Measurements from ENCODE around the gene RAP2B. TPM values are rescaled to one million over a fixed set of nuclear protein-coding genes. Genes with fewer than 3 reads are reported as not detected.

The RAP2B gene
- polyA plus RNA-seq, 1 donor from 2014 or later, result 3.9 TPM

GRCh38 chr3:153166206-153166605, 4.2 kb downstream of the RAP2B start:
- H2AFZ ChIP-seq (ENCODE audit: low read depth, low read length), result no peak overlapping the region
- no peaks in the 10 kb centered on the region for H3K27me3 ChIP-seq (ENCODE audit: insufficient read depth, low read depth, low read length)
- H4K20me1 ChIP-seq (ENCODE audit: insufficient read depth), result no peaks in the 10 kb centered on the region
- no peaks in the 10 kb centered on the region for H3F3A ChIP-seq (ENCODE audit: insufficient read depth, low read length, poor library complexity, severe bottlenecking)
- peaks cover 29% of the 10 kb centered on the region for H3K79me2 ChIP-seq (replicated peaks; ENCODE audit: insufficient read depth, low read length)
- H3K9me3 ChIP-seq (ENCODE audit: low read length), result no peaks in the 10 kb centered on the region
- H3K4me2 ChIP-seq (ENCODE audit: low read length), result no peak overlapping the region
- no peak overlapping the region for H3K27ac ChIP-seq (ENCODE audit: low read length)
- no peaks in the 10 kb centered on the region for H3K36me3 ChIP-seq (ENCODE audit: insufficient read depth, low read length)
- H3K4me3 ChIP-seq (ENCODE audit: low read length), result peak overlapping the region; percentile 91
- H3K9me2 ChIP-seq (ENCODE audit: insufficient read depth, low read length), result no peaks in the 10 kb centered on the region
- no peak for TF ChIP-seq REST (IDR thresholded peaks at IDR 0.05; ENCODE audit: borderline replicate concordance)
- H3K9ac ChIP-seq (ENCODE audit: low read length), result no peak overlapping the region

- Histone ChIP-seq H3K36me3 (ENCODE audit: insufficient read depth, low read length) (no peaks in the 10 kb centered on the region), H3K4me3 (ENCODE audit: low read length) (no peak overlapping the region), H3K9me2 (ENCODE audit: insufficient read depth, low read length) (no peaks in the 10 kb centered on the region), H3K27ac (ENCODE audit: low read length) (no peak overlapping the region), H3F3A (ENCODE audit: insufficient read depth, low read length, poor library complexity, severe bottlenecking) (no peaks in the 10 kb centered on the region), H3K79me2 (replicated peaks; ENCODE audit: insufficient read depth, low read length) (peaks cover 29% of the 10 kb centered on the region), H3K9me3 (ENCODE audit: low read length) (no peaks in the 10 kb centered on the region), H3K9ac (ENCODE audit: low read length) (no peak overlapping the region), H4K20me1 (ENCODE audit: insufficient read depth) (no peaks in the 10 kb centered on the region), H2AFZ (ENCODE audit: low read depth, low read length) (no peak overlapping the region), H3K4me2 (ENCODE audit: low read length) (no peak overlapping the region), H3K27me3 (ENCODE audit: insufficient read depth, low read depth, low read length) (no peaks in the 10 kb centered on the region)
- TF ChIP-seq CTCF (IDR thresholded peaks at IDR 0.05; ENCODE audit: poor library complexity, severe bottlenecking) (no peak), POLR2AphosphoS5 (IDR thresholded peaks at IDR 0.05) (no peak)
Observed at GRCh38 chr3:153166796-153167195, 4.8 kb downstream of the RAP2B start.

- Histone ChIP-seq H3K4me2 (ENCODE audit: low read length) (no peak overlapping the region), H3K79me2 (replicated peaks; ENCODE audit: insufficient read depth, low read length) (peaks cover 11% of the 10 kb centered on the region), H3K27me3 (ENCODE audit: insufficient read depth, low read depth, low read length) (no peaks in the 10 kb centered on the region), H3K36me3 (ENCODE audit: insufficient read depth, low read length) (no peaks in the 10 kb centered on the region), H3K4me3 (ENCODE audit: low read length) (no peak overlapping the region), H2AFZ (ENCODE audit: low read depth, low read length) (no peak overlapping the region), H3K27ac (ENCODE audit: low read length) (no peak overlapping the region), H3F3A (ENCODE audit: insufficient read depth, low read length, poor library complexity, severe bottlenecking) (no peaks in the 10 kb centered on the region), H4K20me1 (ENCODE audit: insufficient read depth) (no peaks in the 10 kb centered on the region), H3K9me2 (ENCODE audit: insufficient read depth, low read length) (no peaks in the 10 kb centered on the region), H3K9ac (ENCODE audit: low read length) (no peak overlapping the region), H3K9me3 (ENCODE audit: low read length) (no peaks in the 10 kb centered on the region)
- TF ChIP-seq MXI1 (conservative IDR thresholded peaks at IDR 0.05; ENCODE audit: poor library complexity, severe bottlenecking) (no peak), EP300 (conservative IDR thresholded peaks at IDR 0.05; ENCODE audit: poor library complexity, severe bottlenecking) (no peak), CTCF (IDR thresholded peaks at IDR 0.05; ENCODE audit: poor library complexity, severe bottlenecking) (no peak), TAF1 (IDR thresholded peaks at IDR 0.05; ENCODE audit: low read depth) (no peak), SMC3 (conservative IDR thresholded peaks at IDR 0.05; ENCODE audit: poor library complexity) (no peak), EZH2 (IDR thresholded peaks at IDR 0.05; ENCODE audit: borderline replicate concordance, insufficient read depth, low read length, poor library complexity, severe bottlenecking) (no peak), REST (IDR thresholded peaks at IDR 0.05; ENCODE audit: borderline replicate concordance) (no peak), POLR2AphosphoS5 (IDR thresholded peaks at IDR 0.05) (no peak), RAD21 (conservative IDR thresholded peaks at IDR 0.05) (no peak)
Observed at GRCh38 chr3:153169793-153170383, 7.9 kb downstream of the RAP2B start.

Data from neural cell (in vitro differentiated cells).